ENCODE results near the gene AUTS2.

- TF ChIP-seq CTCF (IDR thresholded peaks at IDR 0.05; ENCODE audit: low read length) (no peak), EZH2 (IDR thresholded peaks at IDR 0.05; ENCODE audit: borderline replicate concordance, low read length) (no peak)
Measured at GRCh38 chr7:70766109-70766508, 1167.8 kb downstream of the AUTS2 start.

Data from OCI-LY1 (cell line).